HG02763 (cell line): ENCODE data around the gene DCLK2.

Source experiments
- ATAC-seq: cut with Tn5 transposase; IDR thresholded peaks from one replicate; pipeline ENCODE4 v1.9.1; 2021; ENCODE audit warnings: mild to moderate bottlenecking, moderate library complexity; ENCODE audit not compliant: unreplicated experiment

Gene DCLK2

GRCh38 chr4:150068300-150068960, 9.8 kb upstream of the DCLK2 start:
- ATAC-seq, result no peak

- ATAC-seq, result no peak
Measured at GRCh38 chr4:150069353-150069752, 8.9 kb upstream of the DCLK2 start.

GRCh38 chr4:150070464-150071170, 7.6 kb upstream of the DCLK2 start:
- no peak for ATAC-seq

- ATAC-seq, result no peak
Measured at GRCh38 chr4:150072471-150072870, 5.8 kb upstream of the DCLK2 start.

GRCh38 chr4:150072906-150073714, 5.1 kb upstream of the DCLK2 start:
- no peak for ATAC-seq

GRCh38 chr4:150074064-150074463, 4.2 kb upstream of the DCLK2 start:
- ATAC-seq, result no peak

- no peak for ATAC-seq
Measured at GRCh38 chr4:150078579-150079080, 385 bp downstream of the DCLK2 start.

- ATAC-seq, result no peak
Measured at GRCh38 chr4:150079081-150079581, 886 bp downstream of the DCLK2 start.

- no peak for ATAC-seq
Measured at GRCh38 chr4:150080337-150080736, 2.1 kb downstream of the DCLK2 start.

- ATAC-seq, result no peak
Measured at GRCh38 chr4:150080875-150081274, 2.6 kb downstream of the DCLK2 start.

- peak; percentile 72 for ATAC-seq
Measured at GRCh38 chr4:150082241-150082640, 4.0 kb downstream of the DCLK2 start.

GRCh38 chr4:150087006-150087405, 8.8 kb downstream of the DCLK2 start:
- no peak for ATAC-seq

- no peak for ATAC-seq
Measured at GRCh38 chr4:150089732-150090131, 11.5 kb downstream of the DCLK2 start.

GRCh38 chr4:150090836-150091235, 12.6 kb downstream of the DCLK2 start:
- ATAC-seq, result no peak

GRCh38 chr4:150094676-150095075, 16.4 kb downstream of the DCLK2 start:
- ATAC-seq, result no peak

- ATAC-seq, result no peak
Measured at GRCh38 chr4:150096625-150097024, 18.4 kb downstream of the DCLK2 start.

GRCh38 chr4:150098214-150098613, 20.0 kb downstream of the DCLK2 start:
- no peak for ATAC-seq

- no peak for ATAC-seq
Measured at GRCh38 chr4:150104404-150105027, 26.3 kb downstream of the DCLK2 start.

- ATAC-seq, result no peak
Measured at GRCh38 chr4:150106886-150107285, 28.6 kb downstream of the DCLK2 start.

- no peak for ATAC-seq
Measured at GRCh38 chr4:150108691-150109090, 30.4 kb downstream of the DCLK2 start.

- no peak for ATAC-seq
Measured at GRCh38 chr4:150114641-150115040, 36.4 kb downstream of the DCLK2 start.
